GM20000 (cell line): Measurements from ENCODE around the gene GTF2H1.

Source experiments
- DNase-seq: peaks from one replicate; pipeline ENCODE4 v3.0.0; 2012; ENCODE audit warnings: low spot score
- TF ChIP-seq, protein P1 (sequence below): IDR thresholded peaks from 2 replicates; pipeline ENCODE4 v1.5.1; 2012; ENCODE audit warnings: mild to moderate bottlenecking, control low read depth; ENCODE audit errors: extremely low read depth, missing control alignments

The GTF2H1 gene

DNA sequence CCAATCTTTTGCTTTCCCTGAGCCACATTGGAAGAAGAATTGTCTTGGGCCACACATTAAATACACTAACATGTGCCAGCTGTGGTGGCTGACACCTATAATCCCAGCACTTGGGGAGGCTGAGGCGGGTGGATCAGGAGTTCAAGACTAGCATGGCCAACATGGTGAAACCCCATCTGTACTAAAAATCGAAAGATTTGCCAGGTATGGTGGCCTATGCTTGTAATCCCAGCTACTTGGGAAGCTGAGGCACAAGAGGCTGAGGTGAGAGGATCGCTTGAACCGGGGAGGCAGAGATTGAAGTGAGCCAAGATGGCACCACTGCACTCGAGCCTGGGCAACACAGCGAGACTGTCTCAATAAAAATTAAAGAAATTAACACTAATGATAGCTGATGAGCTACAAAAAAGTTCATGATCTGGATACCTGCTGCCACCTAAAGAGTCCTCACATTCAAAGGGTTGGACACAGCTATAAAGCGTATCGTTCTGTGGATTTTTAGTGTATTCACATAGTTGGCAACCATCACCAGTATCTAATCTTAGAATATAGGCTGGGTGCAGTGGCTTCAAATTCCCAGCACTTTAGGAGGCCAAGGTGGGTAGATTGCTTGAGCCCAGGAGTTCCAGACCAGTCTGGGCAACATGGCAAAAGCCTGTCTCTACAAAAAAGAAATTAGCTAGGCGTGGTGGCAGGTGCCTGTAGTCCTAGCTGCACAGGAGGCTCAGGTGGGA, 86.4 kb downstream of the GTF2H1 start:
- TF ChIP-seq, protein P1, sequence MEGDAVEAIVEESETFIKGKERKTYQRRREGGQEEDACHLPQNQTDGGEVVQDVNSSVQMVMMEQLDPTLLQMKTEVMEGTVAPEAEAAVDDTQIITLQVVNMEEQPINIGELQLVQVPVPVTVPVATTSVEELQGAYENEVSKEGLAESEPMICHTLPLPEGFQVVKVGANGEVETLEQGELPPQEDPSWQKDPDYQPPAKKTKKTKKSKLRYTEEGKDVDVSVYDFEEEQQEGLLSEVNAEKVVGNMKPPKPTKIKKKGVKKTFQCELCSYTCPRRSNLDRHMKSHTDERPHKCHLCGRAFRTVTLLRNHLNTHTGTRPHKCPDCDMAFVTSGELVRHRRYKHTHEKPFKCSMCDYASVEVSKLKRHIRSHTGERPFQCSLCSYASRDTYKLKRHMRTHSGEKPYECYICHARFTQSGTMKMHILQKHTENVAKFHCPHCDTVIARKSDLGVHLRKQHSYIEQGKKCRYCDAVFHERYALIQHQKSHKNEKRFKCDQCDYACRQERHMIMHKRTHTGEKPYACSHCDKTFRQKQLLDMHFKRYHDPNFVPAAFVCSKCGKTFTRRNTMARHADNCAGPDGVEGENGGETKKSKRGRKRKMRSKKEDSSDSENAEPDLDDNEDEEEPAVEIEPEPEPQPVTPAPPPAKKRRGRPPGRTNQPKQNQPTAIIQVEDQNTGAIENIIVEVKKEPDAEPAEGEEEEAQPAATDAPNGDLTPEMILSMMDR, result no peak
- no peak for DNase-seq

DNA sequence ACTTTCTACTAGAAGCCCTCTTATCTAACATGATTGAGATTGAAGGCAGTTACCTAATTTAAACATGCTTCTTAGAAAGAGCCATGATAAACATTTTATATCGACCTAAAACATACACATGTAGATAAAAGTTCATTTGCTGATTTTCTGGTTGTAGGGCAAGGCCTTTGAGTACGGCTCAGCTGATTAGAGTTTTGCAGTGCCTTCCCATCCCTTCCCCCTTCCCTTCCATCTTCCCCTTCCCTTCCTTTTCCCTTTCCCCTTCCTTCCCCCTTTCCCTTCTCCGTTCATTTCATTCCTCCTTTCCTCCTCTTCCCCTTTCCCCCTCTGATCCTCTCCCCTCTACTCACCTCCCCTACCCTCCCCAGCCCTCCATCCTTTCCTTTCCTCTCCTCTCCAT, 94.1 kb downstream of the GTF2H1 start:
- no peak for DNase-seq
- TF ChIP-seq, protein P1, result no peak
